IPS-18c (cell line): ENCODE results near the gene INAFM2.

Source experiments
- H3K4me3 ChIP-seq: 2 replicates; pipeline ENCODE4 v1.7.0; 2013; ENCODE audit warnings: low read depth, mild to moderate bottlenecking, low read length, moderate library complexity; ENCODE audit not compliant: insufficient read depth
- H3K9me3 ChIP-seq: one replicate; pipeline ENCODE4 v1.6.1; 2013; ENCODE audit warnings: mild to moderate bottlenecking, low read length, moderate library complexity; ENCODE audit not compliant: control insufficient read depth, insufficient read depth

INAFM2 gene

DNA sequence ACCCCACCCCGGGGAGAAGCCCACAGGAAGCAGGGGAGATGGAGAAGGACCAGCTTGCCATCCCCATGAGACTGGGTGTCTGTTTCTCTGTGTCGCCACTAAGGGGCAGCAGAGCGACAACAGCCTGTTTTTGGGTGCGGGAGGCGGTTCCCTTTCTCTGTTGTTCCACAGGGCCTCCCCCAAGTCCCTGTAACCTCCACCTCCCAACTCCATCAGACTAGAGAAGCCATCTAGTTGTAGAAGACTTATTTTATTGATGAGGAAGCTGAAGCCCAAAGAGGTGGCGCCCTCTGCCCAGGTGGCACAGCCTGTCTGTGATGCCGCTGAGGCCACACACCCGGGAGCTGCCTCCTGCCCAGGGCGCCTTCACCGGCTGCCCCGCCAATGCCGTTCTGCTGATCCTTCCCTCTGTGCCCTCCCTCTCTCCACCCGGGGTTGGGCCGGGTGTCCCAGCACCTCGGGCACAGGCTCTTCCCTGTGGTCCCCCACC is 21.2 kb downstream of the INAFM2 start:
- H3K9me3 ChIP-seq = no peaks in the 10 kb centered on the region
- H3K4me3 ChIP-seq = no peak overlapping the region

GRCh38 chr15:40345225-40345866 is 21.9 kb downstream of the INAFM2 start:
- Histone ChIP-seq H3K9me3 (no peaks in the 10 kb centered on the region), H3K4me3 (no peak overlapping the region)

GRCh38 chr15:40345867-40346578 is 22.5 kb downstream of the INAFM2 start:
- Histone ChIP-seq H3K9me3 (no peaks in the 10 kb centered on the region), H3K4me3 (no peak overlapping the region)

- Histone ChIP-seq H3K4me3 (no peak overlapping the region), H3K9me3 (no peaks in the 10 kb centered on the region)
Observed at GRCh38 chr15:40346579-40347558, 23.4 kb downstream of the INAFM2 start.

- H3K9me3 ChIP-seq = no peaks in the 10 kb centered on the region
- no peak overlapping the region for H3K4me3 ChIP-seq
Observed at GRCh38 chr15:40347559-40348473, 24.3 kb downstream of the INAFM2 start.

- no peak overlapping the region for H3K4me3 ChIP-seq
- no peaks in the 10 kb centered on the region for H3K9me3 ChIP-seq
Observed at GRCh38 chr15:40348474-40348870, 25.0 kb downstream of the INAFM2 start.

DNA sequence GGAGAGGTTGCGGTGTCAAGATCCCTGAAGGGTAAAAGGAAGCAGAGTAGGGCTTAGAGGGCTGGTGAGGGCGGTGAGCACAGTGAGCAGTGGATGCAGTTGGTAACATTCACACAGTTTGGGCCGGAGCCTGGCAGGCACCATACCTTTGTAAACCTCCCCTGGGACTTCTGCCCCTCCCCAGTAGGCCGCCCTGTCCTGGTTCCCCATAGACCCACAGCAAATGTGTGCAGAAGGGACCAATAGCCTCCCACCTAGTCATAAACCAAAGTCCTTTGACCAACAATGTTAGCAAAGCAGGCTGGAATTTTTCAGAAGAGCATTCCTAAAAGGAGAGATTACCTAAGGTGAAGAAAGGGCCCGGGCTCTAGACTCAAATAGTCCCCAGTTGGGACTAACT is 25.7 kb downstream of the INAFM2 start:
- Histone ChIP-seq H3K9me3 (no peaks in the 10 kb centered on the region), H3K4me3 (no peak overlapping the region)

DNA sequence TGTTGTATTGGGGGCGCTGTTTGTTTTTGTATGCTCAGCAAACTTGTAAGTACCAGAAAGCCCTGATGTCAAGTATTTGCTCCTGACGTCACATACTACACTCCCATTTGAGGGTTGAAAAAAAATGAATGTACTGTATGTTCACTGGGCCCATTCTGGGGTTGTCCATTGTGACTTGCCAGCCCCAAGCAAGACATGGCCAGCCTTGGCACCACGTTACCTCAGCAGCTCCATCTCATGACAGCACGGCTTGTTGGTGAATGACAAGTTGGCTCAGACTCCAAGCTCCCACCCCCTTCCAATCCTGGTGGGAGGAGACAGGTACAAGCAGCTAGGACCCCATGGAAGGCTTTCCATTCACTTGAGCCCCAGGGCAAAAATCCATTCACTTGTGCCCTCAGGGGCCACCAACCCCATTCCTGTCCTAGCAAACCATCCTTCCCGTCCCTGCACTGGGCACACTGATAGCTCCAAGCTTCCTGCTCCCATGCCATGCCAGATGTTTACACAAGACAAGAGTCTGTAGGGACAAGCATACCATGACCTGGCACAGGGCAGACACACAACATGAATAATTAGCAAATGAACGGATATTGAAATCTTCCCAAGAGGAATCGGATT is 28.9 kb downstream of the INAFM2 start:
- no peaks in the 10 kb centered on the region for H3K9me3 ChIP-seq
- H3K4me3 ChIP-seq = no peak overlapping the region

DNA sequence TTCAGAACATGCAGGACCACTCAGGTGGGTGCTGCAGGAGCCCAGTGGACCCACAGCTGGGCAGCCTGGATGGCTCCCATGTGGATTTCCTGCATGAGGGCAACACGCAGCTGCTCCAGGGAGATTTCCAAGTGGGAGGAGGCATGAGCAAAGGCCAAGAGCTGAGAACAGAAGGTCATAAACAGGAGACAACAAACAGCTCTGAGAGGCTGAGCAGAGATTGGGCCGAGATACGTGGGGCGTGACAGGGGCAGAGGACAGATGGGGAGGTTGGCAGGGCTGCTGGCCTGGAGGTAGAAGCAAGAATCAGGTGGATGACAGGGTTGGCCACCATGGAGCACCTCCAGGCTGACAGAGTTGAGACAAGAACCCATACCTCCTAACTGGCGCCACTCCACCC is 30.2 kb downstream of the INAFM2 start:
- Histone ChIP-seq H3K4me3 (no peak overlapping the region), H3K9me3 (no peaks in the 10 kb centered on the region)

GRCh38 chr15:40354408-40355171 is 31.1 kb downstream of the INAFM2 start:
- no peak overlapping the region for H3K4me3 ChIP-seq
- H3K9me3 ChIP-seq = no peaks in the 10 kb centered on the region

DNA sequence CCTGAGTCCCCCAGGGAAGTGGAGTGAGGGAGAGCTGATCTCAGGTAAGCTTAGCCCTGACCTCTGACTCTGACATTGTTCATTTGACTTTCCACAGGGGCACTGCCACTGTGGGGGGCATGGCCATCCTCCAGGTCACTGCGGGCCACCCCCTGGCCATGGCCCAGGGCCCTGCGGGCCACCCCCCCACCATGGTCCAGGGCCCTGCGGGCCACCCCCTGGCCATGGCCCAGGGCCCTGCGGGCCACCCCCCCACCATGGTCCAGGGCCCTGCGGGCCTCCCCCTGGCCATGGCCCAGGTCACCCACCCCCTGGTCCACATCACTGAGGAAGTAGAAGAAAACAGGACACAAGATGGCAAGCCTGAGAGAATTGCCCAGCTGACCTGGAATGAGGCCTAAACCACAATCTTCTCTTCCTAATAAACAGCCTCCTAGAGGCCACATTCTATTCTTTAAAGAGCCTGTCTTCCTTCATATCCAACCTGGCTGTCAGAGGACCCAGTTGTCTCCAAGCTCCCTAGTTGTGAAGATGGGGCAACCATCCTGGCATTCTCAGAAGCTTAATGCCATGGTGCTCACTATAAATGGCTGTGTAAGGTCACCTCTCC is 32.6 kb downstream of the INAFM2 start:
- no peaks in the 10 kb centered on the region for H3K9me3 ChIP-seq
- no peak overlapping the region for H3K4me3 ChIP-seq

- peak overlapping the region; percentile 51; the same call in 1 of the 2 replicates for H3K4me3 ChIP-seq
- no peaks in the 10 kb centered on the region for H3K9me3 ChIP-seq
Observed at GRCh38 chr15:40357246-40357645, 33.8 kb downstream of the INAFM2 start.

DNA sequence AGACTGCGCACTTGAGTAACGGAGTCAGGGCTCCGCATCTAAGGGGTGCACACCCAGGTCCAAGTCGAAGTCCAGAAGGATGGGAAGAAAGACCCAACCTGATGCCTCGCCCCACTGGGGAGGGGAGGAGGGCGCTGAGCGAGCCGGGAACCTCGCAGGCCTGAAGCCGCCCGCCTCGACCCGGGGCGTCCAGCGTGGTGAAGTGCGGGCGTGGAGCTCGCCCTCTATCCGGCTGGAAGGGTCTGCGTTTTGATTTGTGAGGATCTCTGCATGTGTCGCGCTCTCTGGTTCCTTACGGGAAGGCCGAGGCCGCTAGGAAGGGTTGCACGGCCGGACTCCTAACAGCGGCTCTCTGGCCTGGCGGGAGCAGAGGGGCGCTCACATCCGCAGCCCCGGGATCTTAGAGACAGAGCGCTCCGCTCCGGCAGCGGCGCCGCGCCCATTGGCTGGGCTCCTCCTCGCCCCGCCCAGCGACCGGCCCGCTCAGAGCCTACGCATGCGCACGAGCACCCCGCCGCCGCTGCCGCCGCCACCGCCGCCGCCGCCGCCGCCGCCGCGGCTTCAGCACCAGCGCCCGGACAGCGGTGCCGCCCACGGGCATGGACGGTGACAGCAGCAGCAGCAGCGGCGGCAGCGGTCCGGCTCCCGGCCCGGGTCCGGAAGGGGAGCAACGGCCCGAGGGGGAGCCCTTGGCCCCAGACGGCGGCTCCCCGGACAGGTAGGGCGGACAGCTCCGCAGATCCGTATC is 34.4 kb downstream of the INAFM2 start, which contains the start of gene DISP2:
Gene DISP2 (plus strand): TSS at position 497 of the 748 bp plus-strand sequence. CDS start 103 bp downstream, at position 600.
- peak within 1 kb of the TSS; percentile 56 for H3K4me3 ChIP-seq
- H3K9me3 ChIP-seq = no peaks in the 10 kb centered on the region

DNA sequence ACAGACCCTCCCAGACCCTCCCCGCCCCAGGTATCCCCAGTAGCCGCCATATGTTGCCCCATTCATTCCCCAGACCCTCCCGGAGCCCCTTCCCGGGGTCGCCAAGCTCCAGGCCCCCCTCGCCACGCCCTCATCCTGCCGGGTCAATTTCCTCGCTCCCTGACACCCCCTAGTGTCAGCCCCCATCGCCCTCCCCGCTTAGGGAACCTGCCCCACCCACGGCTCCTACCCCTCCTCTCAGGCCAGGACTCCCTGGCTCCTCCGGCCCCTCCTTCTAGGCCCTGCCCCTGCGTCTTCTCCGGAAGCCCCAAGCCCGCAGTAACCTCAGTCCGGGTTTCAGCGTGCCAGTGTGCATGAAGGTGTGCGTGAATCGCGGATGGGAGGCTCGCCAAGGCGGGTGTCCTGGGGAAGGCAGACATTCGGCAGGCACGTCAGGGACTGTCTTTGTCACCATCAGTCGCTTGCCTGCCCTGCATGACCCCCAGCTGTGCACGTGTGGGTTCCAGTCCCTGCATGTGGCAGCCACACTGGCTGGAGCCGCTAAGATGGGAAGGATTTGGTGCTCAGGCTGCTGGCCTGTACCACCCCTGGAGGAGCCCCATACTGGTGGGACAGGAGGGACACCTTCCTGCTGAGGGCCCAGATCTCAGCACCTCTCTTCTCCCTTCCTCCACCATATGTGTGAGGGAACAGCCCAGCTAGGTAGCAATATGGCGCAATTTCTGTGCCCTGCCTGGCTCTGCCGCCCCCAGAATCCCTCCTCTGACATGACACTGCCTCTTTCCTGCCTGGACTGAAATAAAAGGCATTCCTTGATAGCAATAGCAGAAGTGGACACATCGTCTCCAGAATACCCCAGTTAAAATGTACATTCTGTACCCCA is 35.2 kb downstream of the INAFM2 start:
- no peaks in the 10 kb centered on the region for H3K9me3 ChIP-seq
- H3K4me3 ChIP-seq = peak overlapping the region; percentile 56
